CD4-positive, alpha-beta T cell treated with Interleukin-1 beta for 1 hour (primary cell): Measurements from ENCODE around the gene TULP4.
"Not testable (repeated sequence)": the region's sequence is repeated elsewhere in the genome, so short reads cannot be mapped to it uniquely, and the experiment has no call there.

Experiments used
- DNase-seq, 2 donors: peaks; one replicate each; pipeline ENCODE4 v3.0.0-alpha.2; 2020 to 2022

Gene TULP4

DNA sequence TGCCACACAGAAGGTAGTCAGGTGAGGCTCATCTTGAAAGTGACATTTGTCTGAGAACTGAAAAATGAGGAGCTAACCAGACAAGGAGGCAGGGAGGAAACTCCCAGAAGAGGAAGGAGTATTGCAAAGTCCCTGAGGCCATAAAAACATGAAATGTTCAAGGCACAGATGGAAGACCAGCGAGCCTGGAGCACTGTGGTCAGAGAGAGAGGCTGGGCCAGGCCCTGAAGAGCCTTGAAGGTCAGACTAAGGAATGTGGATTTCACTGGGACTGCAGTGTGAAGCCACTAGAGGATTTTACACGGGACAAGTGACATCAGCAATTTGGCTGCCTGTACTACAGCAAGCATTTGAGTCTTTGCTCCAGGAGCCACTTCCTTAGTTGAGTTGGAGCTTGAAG lies 226.5 kb downstream of the TULP4 start:
- no peak for DNase-seq

DNA sequence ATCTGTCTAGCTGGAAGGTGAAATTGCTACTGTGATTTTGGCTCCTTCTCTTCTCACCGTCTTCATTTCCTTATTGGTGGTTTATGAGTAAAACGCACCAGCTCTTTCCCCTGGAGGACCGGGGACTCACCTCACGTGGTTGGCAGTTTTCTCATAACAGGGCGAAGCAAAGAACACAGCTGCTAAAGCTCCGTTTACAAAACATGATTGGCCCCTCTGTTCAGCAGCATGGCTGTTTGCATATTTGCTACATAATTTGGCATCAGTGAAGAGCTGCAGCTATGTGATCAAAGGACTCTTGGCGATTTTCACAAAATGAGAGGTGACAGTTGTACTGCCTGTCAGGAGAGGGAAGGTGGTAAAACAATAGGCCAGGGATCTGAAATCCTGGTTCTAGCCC lies 227.1 kb downstream of the TULP4 start:
- no peak for DNase-seq

DNA sequence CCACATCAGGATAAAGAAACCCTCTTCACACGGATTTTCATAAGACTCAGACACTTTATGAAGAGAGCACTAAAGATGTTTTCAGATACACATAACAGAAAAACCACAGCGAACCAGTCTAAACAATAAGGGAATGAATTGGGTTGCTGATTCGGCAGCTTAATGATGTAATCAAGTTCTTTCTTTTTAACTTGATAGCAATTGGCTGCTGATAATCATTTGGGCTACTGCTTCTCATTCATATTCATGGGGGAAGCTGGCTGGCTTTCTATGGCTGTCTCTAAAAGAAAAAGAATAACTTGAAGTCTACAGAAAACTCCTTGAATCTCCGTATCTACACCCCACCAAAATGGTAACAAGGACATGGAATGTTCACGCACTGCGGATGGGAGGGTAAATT lies 227.6 kb downstream of the TULP4 start:
- DNase-seq = no peak

DNA sequence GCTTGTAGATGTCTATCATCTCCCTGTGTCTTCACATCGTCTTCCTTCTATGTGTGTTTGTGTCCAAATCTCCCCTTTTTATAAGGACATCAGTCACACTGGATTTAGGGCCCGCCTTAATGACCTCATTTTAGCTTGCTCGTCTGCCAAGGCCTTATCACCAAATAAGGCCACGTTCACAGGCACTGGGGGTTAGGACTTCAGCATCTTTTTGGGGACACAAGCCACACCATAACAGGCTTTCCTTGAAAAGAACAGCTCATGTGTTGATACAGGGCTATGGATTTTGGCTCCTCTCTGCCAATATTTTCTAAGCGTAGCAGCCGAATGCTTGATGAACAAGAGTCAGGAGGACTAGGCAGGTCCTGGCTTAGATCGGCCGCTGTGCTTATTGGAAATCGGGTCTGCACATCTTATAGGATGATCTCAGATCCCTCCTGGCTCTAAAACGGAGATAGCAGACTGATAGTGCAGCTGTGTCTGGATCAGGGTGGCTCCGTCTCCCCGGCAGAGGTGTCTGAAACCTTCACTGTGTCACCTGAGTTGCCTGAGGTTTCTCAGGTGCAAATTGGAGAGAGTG lies 231.4 kb downstream of the TULP4 start:
- DNase-seq = no peak

DNA sequence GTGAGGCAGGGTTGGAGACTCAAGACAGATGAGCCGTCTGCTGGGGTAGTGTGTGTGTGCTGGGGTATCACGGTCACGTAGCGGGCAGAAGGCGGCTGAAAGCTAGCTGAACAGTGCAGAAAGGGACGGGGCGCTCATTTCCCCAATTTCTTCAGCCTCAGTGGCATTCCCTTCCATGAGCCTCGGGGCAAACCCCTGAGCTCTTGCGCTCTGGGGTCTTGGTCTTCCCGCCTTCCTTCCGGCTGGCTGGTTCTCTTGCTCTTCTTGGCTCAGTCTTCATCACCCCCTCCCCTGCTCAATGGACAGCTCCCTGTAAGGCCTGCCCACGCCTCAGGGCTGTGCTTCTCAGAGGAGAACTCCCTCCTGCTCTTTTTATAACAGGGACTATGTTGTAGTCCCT lies 232.2 kb downstream of the TULP4 start:
- DNase-seq = no peak

DNA sequence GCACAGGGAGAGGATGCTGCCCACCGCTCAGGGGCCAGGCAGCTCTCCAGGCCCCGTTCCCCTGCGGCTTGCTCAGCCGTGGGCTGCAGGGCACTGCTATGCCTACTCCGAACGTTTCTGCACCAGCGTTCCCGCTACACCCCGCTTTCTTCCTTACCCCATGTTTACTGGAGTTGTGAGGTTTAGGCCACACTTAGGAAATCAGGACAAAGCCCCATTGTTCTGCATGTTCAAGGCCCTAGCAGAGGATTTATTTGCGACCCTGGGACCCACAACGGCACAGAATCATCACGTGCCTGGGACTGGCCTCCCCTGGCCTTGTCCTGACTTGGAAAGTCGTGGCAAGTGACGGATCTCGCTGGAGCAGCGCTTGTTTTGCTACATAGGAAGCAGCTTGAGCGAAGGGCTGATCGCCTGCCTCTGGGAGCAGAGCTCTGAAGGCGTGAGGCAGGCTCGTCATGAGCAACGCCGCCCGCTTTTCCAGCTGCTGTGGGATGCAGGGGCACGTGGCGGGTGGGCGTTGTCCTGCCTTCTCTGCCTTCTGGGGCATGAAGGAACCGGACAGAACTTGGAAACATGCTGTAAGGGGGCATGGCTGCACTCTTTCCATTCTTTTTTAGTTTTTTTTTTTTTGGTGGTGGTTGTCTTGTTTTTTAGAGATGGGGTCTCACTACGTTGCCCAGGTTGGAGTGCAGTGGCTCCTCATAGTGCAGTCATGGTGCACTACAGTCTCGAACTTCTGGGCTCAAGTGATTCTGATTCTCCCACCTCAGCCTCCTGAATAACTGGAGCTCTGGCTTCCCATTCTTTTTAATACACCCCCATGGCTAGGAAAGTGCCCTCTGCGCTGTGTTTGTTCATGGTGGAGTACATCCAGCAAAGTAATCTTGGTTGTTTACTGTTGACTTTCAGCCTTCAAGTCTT lies 233.0 kb downstream of the TULP4 start:
- DNase-seq = no peak

DNA sequence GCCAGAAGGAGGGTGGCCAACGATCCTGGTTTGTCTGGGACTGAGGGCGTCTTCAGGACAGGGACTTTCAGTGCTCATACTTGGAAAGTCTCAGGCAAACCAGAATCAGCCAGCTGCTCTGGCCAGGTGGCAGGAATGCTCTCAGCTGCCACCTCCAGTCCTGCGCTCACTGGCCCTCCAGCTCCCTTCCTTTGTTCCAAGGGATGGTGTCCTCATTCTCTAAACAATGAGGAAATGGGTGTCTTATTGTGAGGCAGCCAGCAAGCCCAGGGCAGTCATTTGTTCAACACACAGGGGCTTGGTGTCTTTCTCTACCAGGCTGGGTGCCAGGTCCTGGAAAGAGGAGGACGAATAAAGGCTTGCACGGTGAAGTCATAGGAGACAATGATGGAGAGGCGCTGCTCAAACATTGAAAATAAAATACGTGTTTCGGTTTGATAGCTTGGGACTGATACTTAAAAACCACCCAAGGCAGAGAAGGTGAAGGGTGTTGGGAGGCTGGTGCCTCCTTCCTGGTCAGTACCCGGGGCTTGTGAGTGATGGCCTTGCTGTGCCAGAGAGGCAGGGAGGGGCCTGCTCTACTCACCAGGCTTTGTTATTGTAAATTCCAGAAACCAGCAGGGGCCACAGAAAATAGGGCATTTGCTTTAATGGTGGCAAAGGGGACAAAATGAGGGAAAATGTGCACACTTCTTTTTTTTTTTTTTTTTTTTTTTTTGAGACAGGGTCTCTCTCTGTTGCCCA lies 236.3 kb downstream of the TULP4 start:
- no peak for DNase-seq

DNA sequence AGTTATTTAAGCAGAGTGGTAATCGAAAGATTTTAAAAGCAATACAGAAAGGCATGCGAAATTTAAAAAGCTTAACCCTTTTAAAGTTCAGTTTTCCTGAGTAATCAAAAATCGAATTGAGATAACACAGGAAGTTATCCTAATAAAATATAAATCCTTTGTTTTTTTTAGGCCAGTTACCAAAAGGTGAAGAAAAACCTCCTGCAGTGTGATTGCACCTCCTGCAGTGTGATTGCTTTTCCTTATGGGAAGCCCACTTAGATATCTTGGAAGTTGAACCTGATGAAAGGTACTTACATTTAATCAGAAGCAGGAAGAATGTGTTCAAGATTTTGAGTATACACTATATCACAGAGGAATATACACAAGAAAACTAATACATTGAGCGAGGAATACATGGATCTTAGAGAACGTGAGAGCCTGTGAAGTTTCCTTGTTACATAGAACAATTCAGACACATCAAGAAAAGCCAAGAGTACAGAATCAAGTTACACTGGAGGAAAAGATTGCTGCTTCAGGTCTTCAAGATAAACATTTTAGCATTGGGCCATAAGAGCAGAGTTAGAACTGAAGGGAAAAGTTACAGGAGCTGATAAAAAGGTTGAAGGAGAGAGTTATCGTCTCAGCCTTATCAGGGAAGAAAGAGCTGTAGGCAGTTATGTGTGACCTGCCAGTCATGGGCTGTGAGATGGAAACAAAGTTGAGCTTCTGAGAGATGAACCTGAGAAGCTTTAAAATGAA lies 240.0 kb downstream of the TULP4 start:
- no peak for DNase-seq

DNA sequence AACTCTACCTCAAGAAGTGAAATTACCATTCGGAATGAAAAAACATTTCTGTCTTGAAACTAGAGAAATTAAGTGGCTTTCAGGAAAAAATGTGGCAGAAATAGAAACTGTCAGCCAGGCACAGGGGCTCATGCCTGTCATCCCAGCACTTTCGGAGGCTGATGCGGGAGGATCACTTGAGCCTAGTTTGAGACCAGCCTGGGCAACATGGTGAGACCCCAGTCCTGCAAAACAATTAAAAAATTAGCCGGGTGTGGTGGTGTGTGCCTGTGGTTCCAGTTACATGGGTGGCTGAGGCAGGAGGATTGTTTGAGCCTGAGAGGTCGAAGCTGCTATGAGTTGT lies 240.5 kb downstream of the TULP4 start:
- no peak for DNase-seq

DNA sequence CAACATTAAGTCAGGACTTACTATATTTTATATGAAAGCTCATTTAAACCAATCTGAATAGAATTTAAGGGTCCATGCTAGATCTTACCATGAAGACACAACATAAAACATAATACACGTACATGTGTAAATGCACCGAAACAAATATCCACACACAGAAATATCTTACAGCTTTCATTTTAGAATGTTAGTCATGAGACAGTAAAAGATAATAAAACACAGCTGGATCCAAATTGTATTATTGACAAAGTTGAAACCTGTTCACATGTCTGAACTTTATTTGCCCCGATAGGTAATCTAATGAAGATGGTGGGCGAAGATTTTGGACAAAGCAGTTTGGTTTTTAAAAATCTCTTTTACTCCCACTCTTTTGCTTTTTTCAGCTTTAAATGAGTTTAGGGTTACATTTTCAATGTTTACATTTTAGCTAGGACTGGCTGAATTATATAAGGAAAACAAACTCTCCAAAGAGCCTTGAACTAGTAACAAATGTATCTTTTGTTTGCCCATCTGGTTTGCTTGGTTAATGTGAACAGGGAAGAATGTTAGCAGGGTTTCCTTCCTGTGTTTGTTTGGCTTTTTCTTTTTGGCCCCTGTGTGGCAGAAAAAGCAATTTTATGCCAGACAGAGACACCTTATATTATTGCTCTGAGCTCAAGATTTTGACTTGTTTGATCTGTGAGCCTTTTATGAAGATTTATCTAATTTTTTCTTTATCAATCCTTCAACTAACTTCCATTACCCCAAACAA lies 242.5 kb downstream of the TULP4 start:
- no peak for DNase-seq

DNA sequence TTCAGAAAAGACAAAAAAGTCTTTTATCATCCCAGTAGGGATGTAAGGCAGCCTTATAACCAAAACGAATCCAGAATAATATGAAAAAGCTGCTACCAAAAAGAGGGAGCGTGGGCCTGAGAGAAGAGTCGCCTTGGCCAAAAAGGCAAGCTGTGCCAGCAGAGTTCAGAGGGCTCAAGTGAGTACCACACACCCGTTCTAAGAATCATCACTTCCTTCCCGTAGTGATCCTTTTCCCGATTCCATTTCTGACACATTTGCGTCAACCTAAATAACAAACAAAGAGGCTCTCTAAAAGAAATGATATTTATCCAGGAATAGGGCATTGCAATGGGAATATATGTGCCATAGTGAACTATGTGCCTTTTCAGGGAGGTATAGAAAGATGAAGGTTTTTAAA lies 243.8 kb downstream of the TULP4 start:
- DNase-seq = no peak

DNA sequence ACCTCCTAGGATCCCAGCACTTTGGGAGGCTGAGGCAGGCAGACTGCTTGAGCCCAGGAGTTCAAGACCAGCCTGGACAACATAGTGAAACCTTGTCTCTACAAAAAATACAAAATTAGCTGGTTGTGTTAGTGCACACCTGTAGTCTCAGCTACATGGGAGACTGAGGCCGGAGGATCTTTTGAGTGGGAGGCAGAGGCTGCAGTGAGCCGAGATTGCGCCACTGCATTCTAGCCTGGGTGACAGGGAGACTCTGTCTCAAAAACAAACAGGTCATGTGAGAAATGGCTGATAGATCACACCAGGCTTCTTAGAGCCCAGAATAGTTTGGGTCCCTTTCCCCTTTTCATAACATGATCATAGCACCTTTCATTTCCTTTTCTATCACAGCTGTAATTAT lies 244.8 kb downstream of the TULP4 start:
- not testable (repeated sequence) for DNase-seq

DNA sequence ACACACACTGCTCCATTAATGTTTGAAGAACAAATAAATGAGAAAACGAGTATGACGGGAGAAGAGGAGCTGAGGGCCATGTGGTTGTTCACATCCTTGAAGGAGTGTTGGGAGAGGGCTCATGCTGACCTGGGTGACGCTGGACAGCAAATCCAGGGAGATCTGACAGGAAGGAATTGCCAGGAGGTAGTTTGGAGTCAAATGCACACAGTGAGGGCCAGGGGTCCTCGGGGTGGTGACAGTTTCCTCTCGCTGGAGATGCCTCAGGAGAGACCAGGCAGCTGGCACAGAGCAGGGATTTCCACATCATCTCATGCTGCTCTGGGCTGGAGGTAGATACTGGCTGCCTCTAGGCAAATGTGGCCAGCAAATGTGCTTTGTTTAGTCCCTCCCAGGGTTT lies 245.7 kb downstream of the TULP4 start:
- no peak for DNase-seq

DNA sequence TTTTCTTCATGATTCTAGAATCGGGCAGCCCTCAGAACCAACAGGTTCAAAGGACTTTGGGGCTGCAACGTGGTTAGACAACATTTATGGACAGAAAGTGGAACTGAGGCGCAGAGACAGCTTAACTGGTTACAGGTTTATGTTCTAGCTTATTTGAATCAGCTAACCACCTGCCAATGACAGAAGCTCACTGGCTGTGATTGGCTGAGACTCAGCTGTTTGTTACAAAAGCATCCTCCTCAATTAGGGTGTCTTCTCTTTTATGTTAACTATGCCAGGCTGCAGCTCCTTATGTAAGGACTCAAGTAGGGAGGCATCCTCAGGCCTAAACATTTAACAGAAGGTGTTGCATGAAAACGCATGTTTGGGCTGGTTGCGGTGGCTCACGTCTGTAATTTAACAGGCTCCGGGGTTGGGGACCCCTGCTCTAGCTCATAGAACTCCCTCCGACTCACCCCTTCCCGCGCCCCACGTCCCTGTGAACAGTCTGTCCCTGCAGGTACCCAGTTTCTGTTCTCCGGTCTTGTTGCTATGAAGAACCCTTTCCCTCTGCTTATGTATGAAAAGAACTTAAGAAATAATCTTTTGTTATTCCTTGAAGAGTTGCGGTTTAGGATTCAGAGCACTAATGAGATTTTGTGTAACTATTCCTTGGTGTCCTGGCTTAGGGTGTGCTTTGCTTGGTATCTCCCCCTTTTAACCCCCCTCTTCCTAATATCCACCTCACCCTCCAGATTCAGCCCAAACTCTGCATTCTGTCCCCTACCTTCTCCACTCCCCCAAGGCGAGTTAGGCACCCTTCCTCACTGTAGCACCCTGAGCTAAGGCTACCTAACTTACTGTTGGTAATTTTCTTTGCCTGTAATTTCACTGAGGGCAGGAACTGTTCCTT lies 246.4 kb downstream of the TULP4 start:
- no peak for DNase-seq

DNA sequence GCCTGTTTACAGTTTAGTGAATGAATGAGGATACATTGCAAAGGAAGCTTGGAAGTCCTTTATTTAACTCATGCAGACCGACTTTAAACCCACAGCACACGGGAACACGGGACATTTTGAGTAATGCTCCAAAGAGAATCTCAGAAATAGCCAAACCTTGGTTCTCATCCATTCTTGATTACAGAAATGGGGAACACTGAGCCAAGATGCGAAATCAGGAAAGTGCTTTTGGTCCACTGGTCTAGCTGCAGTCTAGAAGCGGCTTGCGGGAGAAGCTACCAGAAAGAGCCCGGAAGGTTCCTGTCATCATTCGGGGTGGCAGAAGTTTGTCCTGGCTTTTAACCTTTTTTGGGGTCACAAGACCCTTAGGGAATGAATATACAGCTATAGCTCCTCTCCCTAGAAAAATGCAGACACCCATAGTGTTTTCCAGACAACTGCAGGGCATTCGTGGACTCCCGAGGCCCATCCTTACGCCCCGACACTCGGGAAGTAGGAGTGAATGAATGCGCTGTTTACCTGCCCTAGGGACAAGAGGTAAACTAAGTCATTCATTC lies 247.2 kb downstream of the TULP4 start:
- no peak for DNase-seq

DNA sequence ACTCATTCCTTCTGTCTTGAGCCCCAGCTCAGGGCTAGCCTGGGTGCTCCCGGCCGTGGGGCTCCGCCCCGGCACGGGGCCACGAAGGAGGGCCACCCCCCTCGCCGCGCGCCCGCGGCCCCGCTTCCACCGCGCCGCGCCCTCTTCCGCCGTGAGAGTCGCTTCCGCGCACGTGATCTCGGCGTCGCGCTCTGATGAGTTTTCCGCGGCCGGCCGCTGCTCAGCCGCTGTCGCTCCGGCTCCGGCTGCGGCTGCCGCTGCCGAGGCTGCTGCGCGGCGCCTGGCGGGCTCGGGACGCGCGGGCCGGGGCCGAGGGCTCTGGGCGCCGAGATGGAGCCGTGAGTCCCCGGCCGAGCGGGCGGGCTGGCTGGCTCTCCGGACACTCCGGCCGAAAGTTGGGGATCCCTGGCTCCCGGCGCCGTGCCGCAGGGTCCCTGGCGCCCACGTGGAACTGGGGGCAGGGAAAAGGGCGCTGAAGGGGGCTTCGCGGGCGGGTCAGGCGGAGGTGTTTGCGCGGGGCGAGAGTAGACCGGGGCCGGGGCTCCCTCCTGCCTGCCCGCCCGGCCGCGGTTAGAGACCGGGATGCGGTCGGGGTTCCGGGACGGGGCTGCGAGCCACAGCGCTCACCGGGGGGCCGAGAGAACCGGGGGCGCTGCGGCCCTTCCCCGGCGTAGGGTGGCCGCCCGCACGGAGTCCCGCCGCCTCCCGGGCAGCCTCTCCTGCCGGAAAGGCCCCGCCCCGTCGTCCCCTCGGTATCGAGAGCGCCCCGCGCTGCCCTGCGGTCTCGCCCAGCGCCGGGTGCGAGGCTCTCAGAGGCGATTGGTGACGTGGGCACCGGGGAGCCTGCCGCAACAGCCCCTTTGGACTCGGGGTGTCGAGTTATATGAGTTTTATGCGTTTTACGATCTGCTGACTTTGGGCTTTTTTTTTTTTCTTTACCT lies 247.9 kb downstream of the TULP4 start, which contains the start of gene TMEM181:
TSS of gene TMEM181 (plus strand) at position 197 of the 941 bp plus-strand sequence. CDS start at position 331, 134 bp downstream.
- peak; percentile 87 to 88 for DNase-seq

DNA sequence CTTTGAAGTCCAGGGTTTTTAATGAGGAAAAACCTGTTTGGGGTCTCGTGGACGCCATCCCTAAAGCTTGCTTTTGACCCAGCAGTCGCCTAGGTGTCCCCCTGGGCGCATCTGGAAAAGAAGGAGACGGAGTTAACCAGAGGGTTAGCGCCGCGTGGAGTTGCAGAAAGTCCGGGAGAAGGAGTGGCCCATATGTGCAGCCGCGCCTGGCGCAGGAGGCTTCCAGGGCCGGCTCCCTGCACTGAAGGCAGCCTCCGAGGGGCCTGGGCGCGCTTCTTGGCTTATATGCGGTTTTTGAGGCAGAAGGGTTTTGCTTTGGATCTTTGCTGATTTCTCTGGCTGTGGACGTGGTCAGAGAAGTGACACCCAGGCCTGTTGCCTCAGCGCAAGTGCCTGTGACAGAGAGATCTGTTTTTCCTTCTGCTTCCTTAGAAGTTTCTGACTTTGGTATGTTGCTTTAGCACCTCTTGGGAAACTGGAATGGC lies 248.6 kb downstream of the TULP4 start:
- no peak for DNase-seq
